ENCODE data around the gene ERC2.
A peak's percentile ranks its signal among the peaks of the same experiment; 100 is the strongest.

Gene ERC2

DNA sequence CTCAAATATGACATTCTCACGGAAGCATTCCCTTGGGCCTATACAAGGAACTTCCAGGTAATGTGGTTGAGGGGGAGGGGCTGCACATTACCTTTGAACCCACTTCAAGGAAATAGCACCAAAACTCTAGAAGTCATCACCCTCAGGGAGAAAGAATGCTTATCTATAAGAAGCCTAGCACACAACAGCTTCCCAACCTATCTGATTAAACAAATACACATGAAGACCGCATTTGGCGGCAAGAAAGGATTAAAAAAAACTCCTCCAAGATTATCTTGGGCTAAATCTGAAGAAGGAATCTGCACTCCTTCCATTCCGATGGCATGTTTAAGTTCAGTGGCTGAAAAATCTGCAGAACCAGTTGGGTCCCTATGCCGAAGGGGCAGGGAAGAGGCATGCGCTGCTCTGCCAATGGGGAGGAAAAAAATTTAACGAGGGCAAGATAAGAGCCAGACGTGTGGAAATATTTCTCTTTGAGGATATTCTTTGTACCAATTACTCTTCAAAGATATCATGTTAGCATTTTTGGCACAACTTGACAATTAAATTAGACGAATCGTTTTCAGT, 899.2 kb downstream of the ERC2 start:
- no peak for TF ChIP-seq CTCF (conservative IDR thresholded peaks at IDR 0.05; ENCODE audit: low read length)
- no peak for DNase-seq (ENCODE audit: low read depth)

GRCh38 chr3:55567615-55568014, 900.7 kb downstream of the ERC2 start:
- no peak for TF ChIP-seq CTCF (conservative IDR thresholded peaks at IDR 0.05; ENCODE audit: low read length)
- no peak for DNase-seq (ENCODE audit: low read depth)
- no peak overlapping the region for H3K4me3 ChIP-seq (ENCODE audit: low read length)

More for the DNA sequence above, 899.2 kb downstream of the ERC2 start:
- no peak overlapping the region for H3K4me3 ChIP-seq (ENCODE audit: low read length)

DNA sequence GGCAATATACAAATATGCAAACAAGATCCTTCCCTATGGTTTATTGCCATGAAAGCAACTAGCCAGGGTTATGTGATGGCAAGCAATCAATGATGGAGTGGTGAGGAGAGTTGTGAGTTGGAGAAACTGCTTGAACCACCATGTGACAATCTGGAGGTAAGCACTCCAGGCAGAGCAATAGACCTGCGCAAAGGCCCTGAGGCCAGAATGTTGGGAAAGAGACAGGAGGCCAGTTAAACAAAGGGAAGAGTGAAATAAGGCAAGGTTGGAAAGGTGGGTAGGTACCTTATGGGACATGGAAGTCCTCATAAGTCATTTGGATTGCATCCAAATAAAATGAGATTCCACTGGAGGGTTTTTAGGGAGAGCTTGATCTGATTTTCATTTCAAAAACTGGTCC, 901.1 kb downstream of the ERC2 start:
- no peak for DNase-seq (ENCODE audit: low read depth)
- H3K4me3 ChIP-seq (ENCODE audit: low read length), result no peak overlapping the region
- TF ChIP-seq CTCF (conservative IDR thresholded peaks at IDR 0.05; ENCODE audit: low read length), result no peak

DNA sequence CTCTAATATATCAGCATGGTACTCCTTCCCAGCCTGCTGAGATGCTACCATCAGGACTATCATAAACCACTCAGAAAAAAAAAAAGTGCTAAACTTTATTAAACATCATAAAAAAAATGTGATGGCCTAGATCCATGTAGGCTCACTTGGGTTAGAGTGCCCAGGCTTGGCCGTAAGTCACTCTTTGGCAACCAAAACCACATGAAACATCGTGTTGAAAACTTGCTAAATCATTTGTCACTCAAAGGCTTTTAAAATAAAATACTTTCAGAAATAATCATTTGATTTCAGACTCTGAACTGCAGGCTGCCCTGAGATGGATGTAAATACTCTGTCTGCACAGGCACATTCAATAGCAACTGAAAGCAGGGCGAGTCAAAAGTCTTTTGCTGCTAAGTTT, 902.7 kb downstream of the ERC2 start:
- TF ChIP-seq CTCF (conservative IDR thresholded peaks at IDR 0.05; ENCODE audit: low read length), result no peak
- DNase-seq (ENCODE audit: low read depth), result peak; percentile 9
- H3K4me3 ChIP-seq (ENCODE audit: low read length), result no peak overlapping the region

DNA sequence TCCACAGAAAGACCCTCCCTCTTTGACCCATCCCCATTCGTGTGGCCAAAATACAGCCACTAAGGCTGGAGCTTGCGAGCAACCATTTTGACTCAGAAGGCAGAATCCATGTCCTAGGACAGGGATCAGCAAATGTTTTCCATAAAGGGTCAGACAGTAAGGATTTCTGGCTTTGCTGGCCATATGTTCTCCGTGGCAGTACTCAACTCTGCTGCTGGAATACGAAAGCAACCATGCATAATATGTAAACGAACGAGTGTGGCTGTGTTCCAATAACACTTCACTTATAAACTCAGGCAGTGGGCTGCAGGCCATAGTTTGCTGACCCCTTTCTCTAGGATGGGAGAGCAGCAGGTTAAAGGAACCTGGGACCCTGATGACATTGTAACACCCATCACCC, 903.5 kb downstream of the ERC2 start:
- DNase-seq (ENCODE audit: low read depth), result no peak
- no peak for TF ChIP-seq CTCF (conservative IDR thresholded peaks at IDR 0.05; ENCODE audit: low read length)
- H3K4me3 ChIP-seq (ENCODE audit: low read length), result no peak overlapping the region

- no peak for TF ChIP-seq CTCF (conservative IDR thresholded peaks at IDR 0.05; ENCODE audit: low read length)
- no peak overlapping the region for H3K4me3 ChIP-seq (ENCODE audit: low read length)
- no peak for DNase-seq (ENCODE audit: low read depth)
Measured at GRCh38 chr3:55562700-55563099, 905.6 kb downstream of the ERC2 start.

GRCh38 chr3:55559500-55560423, 908.5 kb downstream of the ERC2 start:
- no peak for DNase-seq (ENCODE audit: low read depth)
- no peak for TF ChIP-seq CTCF (conservative IDR thresholded peaks at IDR 0.05; ENCODE audit: low read length)
- H3K4me3 ChIP-seq (ENCODE audit: low read length), result no peak overlapping the region
